HepG2 (cell line): ENCODE results near the gene TRIM37. TPM values are rescaled to one million over a fixed set of nuclear protein-coding genes. Genes with fewer than 3 reads are reported as not detected.

Experiments
- ATAC-seq: fragments of 200-7000 bp; cut with Tn5 transposase; 3 replicates; pipeline ENCODE4 v1.9.1; 2020; ENCODE audit warnings: mild to moderate bottlenecking, moderate library complexity
- BruUV-seq: library from RNA; stranded (reverse); fragments of 400-500 nt; replicated peaks from 2 replicates; lab custom pipeline; 2021; lab: Mats Ljungman, UMichigan
- CTCF ChIA-PET: fragments of 300-600 bp; formaldehyde crosslinking; extraction: SDS; loops from one replicate; lab custom pipeline; 2021; ENCODE audit warnings: low total read pairs, inconsistent platforms, low intra/inter-chr PET ratio; lab: Yijun Ruan, JAX
- POLR2A ChIA-PET: fragments of 350-600 bp; sonication (Branson Sonifier 250); formaldehyde crosslinking; loops from one replicate; lab custom pipeline; 2020; ENCODE audit warnings: antibody characterized with exemption, inconsistent platforms; lab: Yijun Ruan, JAX
- DNase-seq: peaks from one replicate; pipeline ENCODE4 v3.0.0-alpha.2; 2015; ENCODE audit warnings: low spot score
- FAIRE-seq: peaks from 3 replicates; lab custom pipeline; 2011; peaks lifted over from hg19 to GRCh38; lab: Jason Lieb, UNC
- H2AFZ ChIP-seq: one replicate; pipeline ENCODE4 v1.6.1; 2011; ENCODE audit warnings: low read length, inconsistent platforms
- H3K27ac ChIP-seq: fragments of 300-600 bp; 3 replicates; pipeline ENCODE4 v1.8.0; 2011; ENCODE audit warnings: mixed run types, mild to moderate bottlenecking, mixed read lengths, low read length, inconsistent platforms; ENCODE audit not compliant: insufficient read depth; ENCODE audit errors: extremely low read length
- H3K27me3 ChIP-seq, 2 experiments: fragments of 200-600 bp in 1 of 2; 2 replicates in 1 of 2; 3 replicates in 1 of 2; pipeline versions ENCODE4 v1.6.0 to v1.8.0; 2011; ENCODE audit warnings: low read length in 2 of 2, mild to moderate bottlenecking in 2 of 2, moderate library complexity in 2 of 2, inconsistent platforms in 1 of 2; ENCODE audit not compliant: insufficient read depth in 2 of 2, control insufficient read depth in 1 of 2
- H3K36me3 ChIP-seq, 2 experiments: fragments of 200-600 bp in 1 of 2; replicated peaks in 1 of 2; 2 replicates in 1 of 2; 3 replicates in 1 of 2; pipeline versions ENCODE4 v1.5.1 to v1.8.0; 2011; ENCODE audit warnings: low read length in 2 of 2, inconsistent platforms in 1 of 2; ENCODE audit not compliant: insufficient read depth in 2 of 2, control insufficient read depth in 1 of 2
- H3K4me1 ChIP-seq: 2 replicates; pipeline ENCODE4 v1.5.1; 2012; ENCODE audit warnings: low read length, inconsistent platforms; ENCODE audit not compliant: insufficient read depth
- H3K4me2 ChIP-seq: 2 replicates; pipeline ENCODE4 v1.6.0; 2011; ENCODE audit warnings: low read depth, low read length, inconsistent platforms
- H3K4me3 ChIP-seq, 3 experiments: fragments of 200-600 bp in 1 of 3; sonication (generic), shearing (Covaris generic) in 1 of 3; replicated peaks in 1 of 3; 2 replicates each; pipeline ENCODE4 v1.5.1; 2011 to 2016; ENCODE audit warnings: low read length in 3 of 3, inconsistent platforms in 2 of 3, low read depth in 2 of 3, mild to moderate bottlenecking in 2 of 3, control low read depth in 1 of 3, mixed read lengths in 1 of 3; ENCODE audit not compliant: insufficient read depth in 1 of 3
- H3K79me2 ChIP-seq: one replicate; pipeline ENCODE4 v1.6.1; 2011; ENCODE audit warnings: low read length, inconsistent platforms; ENCODE audit not compliant: insufficient read depth
- H3K9ac ChIP-seq: 2 replicates; pipeline ENCODE4 v1.6.0; 2011; ENCODE audit warnings: mild to moderate bottlenecking, low read depth, low read length, inconsistent platforms; ENCODE audit not compliant: insufficient read depth
- H3K9me3 ChIP-seq: 2 replicates; pipeline ENCODE4 v1.5.1; 2012; ENCODE audit warnings: mild to moderate bottlenecking, low read length
- H4K20me1 ChIP-seq: 2 replicates; pipeline ENCODE4 v1.6.0; 2011; ENCODE audit warnings: inconsistent platforms, mild to moderate bottlenecking, low read length, moderate library complexity; ENCODE audit not compliant: insufficient read depth
- CCAR2 ChIP-seq: fragments of 200-400 bp; formaldehyde crosslinking; optimal IDR thresholded peaks from 2 replicates; pipeline ENCODE3; 2018; ENCODE audit warnings: low read depth, mild to moderate bottlenecking, low read length, moderate library complexity
- CHCHD3 ChIP-seq: sonication (generic); formaldehyde crosslinking; IDR thresholded peaks from 2 replicates; pipeline ENCODE4 v1.8.0; 2022; ENCODE audit warnings: mild to moderate bottlenecking, missing genetic modification reagents, moderate library complexity
- CHD4 ChIP-seq: fragments of 200-600 bp; sonication (generic); IDR thresholded peaks from 2 replicates; pipeline ENCODE4 v1.7.0; 2017; ENCODE audit warnings: mild to moderate bottlenecking, low read length, borderline replicate concordance
- EEA1 ChIP-seq: sonication (generic); formaldehyde crosslinking; IDR thresholded peaks from 2 replicates; pipeline ENCODE4 v1.5.1; 2020; ENCODE audit warnings: mild to moderate bottlenecking, missing genetic modification reagents, borderline replicate concordance
- ESRRA ChIP-seq: sonication (generic); formaldehyde crosslinking; IDR thresholded peaks from 2 replicates; pipeline ENCODE4 v1.5.1; 2020; ENCODE audit warnings: mild to moderate bottlenecking, low read depth, missing genetic modification reagents
- FOXM1 ChIP-seq: sonication (generic); formaldehyde crosslinking; IDR thresholded peaks from 2 replicates; pipeline ENCODE4 v1.5.0; 2020; ENCODE audit warnings: missing genetic modification reagents
- JUNB ChIP-seq: sonication (generic); formaldehyde crosslinking; IDR thresholded peaks from 2 replicates; pipeline ENCODE4 v1.8.0; 2022; ENCODE audit warnings: missing genetic modification reagents, mild to moderate bottlenecking, borderline replicate concordance
- KDM2A ChIP-seq: sonication (generic); formaldehyde crosslinking; IDR thresholded peaks from 2 replicates; pipeline ENCODE4 v1.4.0; 2020; ENCODE audit warnings: low read depth, missing genetic modification reagents, borderline replicate concordance
- KLF15 ChIP-seq: sonication (generic); formaldehyde crosslinking; IDR thresholded peaks from 2 replicates; pipeline ENCODE4 v1.8.1; 2023; ENCODE audit warnings: borderline replicate concordance, mild to moderate bottlenecking, inconsistent platforms, missing genetic modification reagents, mixed read lengths
- NFIC ChIP-seq: IDR thresholded peaks from 2 replicates; pipeline ENCODE4 v1.6.1; 2012; ENCODE audit warnings: mild to moderate bottlenecking, low read length, inconsistent platforms
- RXRA ChIP-seq: sonication (generic); formaldehyde crosslinking; IDR thresholded peaks from 2 replicates; pipeline ENCODE4 v1.5.1; 2020; ENCODE audit warnings: missing genetic modification reagents
- TAF1 ChIP-seq: sonication (generic); formaldehyde crosslinking; IDR thresholded peaks from 2 replicates; pipeline ENCODE4 v1.4.0; 2020; ENCODE audit warnings: missing genetic modification reagents
- WIZ ChIP-seq: sonication (generic); formaldehyde crosslinking; IDR thresholded peaks from 2 replicates; pipeline ENCODE4 v1.5.1; 2020; ENCODE audit warnings: mild to moderate bottlenecking, missing genetic modification reagents
- ZNF232 ChIP-seq: sonication (generic); formaldehyde crosslinking; IDR thresholded peaks from 2 replicates; pipeline ENCODE4 v1.4.0; 2020; ENCODE audit warnings: missing genetic modification reagents, borderline replicate concordance
- ZNF652 ChIP-seq: IDR thresholded peaks from 2 replicates; pipeline ENCODE4 v1.6.1; 2016; ENCODE audit warnings: low read depth, borderline replicate concordance
- ZNF782 ChIP-seq: sonication (generic); formaldehyde crosslinking; IDR thresholded peaks from 2 replicates; pipeline ENCODE4 v1.4.0; 2020; ENCODE audit warnings: missing genetic modification reagents, mild to moderate bottlenecking, borderline replicate concordance
- WGBS: methylation state at CpG from one replicate; pipeline ENCODE4 v1.1.6; 2017; ENCODE audit warnings: low lambda C conversion rate; 5-methylcytosine and 5-hydroxymethylcytosine counted together
- in situ Hi-C: cut with HindIII; loops from 2 replicates; pipeline ENCODE4 v1.10.0; 2017; ENCODE audit warnings: low pct_unique_long_range_greater_than_20kb; ENCODE audit not compliant: extremely low pct_ligation_motif_present
- intact Hi-C: fragments of 100-400 bp; cut with micrococcal nuclease; formaldehyde crosslinking; loops from one replicate; pipeline ENCODE4 v1.10.0; 2022; ENCODE audit not compliant: unreplicated experiment
- polyA plus RNA-seq, 8 experiments: library from polyadenylated mRNA; depleted of rRNA in 3 of 8; stranded (reverse) in 7 of 8; unstranded in 1 of 8; fragments of >200 nt; fragmentation: Illumina TruSeq in 4 of 8; extraction: Trizol in 4 of 8; gene quantifications; 2 replicates each; pipeline versions ENCODE4 v1.2.1 to v1.2.3, GENCODE V29; 2011 to 2016; ENCODE audit warnings: low read depth in 4 of 8, missing spikeins in 1 of 8, mixed read lengths in 1 of 8; ENCODE audit not compliant: insufficient read depth in 1 of 8
- total RNA-seq, 5 experiments: library from RNA; depleted of rRNA; stranded (reverse); fragments of >200 nt; fragmentation: Illumina TruSeq; extraction: Trizol; gene quantifications; 2 replicates each; pipeline ENCODE4 v1.2.3, GENCODE V29; 2016; ENCODE audit warnings: low read depth in 1 of 5
- TF ChIP-seq, protein P1 (sequence below): sonication (generic); formaldehyde crosslinking; IDR thresholded peaks from 2 replicates; pipeline ENCODE4 v1.8.0; 2022; ENCODE audit warnings: mild to moderate bottlenecking, missing genetic modification reagents, moderate library complexity

TRIM37 gene
- total and polyA plus RNA-seq, 2 of the 13 experiments (the other 11 are each of a cell fraction or from before 2014, with no cell fraction given) = 12.4 to 39.1 TPM

DNA sequence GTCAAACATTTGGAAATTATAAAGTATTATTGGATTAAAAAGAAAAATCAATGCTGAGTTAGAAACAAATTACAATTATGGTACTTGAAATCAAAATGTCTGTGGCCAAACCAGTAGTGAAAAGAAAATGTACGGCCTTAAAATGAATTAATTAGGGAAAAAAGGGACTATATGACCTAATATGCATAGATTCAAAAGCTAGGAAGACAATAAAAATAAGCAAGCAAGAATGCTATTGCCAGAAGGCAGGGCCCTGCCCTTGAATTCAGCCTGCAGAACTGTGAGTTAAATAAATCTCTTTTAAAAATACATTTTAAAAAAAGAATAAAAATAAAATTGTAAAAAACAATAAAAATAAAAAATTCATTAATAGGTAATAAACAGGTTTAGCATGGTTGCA is 88.7 kb downstream of the TRIM37 start:
- 92% methylated on average over 1 of the region's 1 CpG for WGBS
- intact Hi-C loops = no loop called here
- FAIRE-seq = no peak

DNA sequence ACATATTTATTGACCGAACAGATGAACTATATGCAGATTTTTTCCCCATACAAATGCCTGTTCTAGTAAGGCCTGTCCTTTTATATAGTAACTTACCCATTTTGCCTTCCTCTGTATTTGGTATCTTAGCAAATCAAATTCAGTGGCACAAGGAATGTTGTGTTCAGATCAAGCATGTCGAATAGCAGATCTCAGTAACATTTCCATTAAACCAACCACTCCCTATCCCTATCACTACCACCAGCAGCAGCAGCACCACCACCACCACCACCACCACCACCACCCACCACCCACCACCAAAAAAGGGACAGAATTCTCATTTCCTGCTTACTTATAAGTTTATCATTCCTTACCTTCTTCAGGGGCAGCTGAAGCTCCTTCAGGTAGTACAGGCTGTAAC is 94.7 kb downstream of the TRIM37 start:
- ChIA-PET POLR2A (no interaction called here), CTCF (no interaction called here)
- ATAC-seq = no peak
- no peak for DNase-seq
- no TSS peak for BruUV-seq
- no peaks in the 10 kb centered on the region for H3K9me3 ChIP-seq
- no peaks in the 10 kb centered on the region for H4K20me1 ChIP-seq
- 99% methylated on average over 2 of the region's 2 CpGs for WGBS
- H3K9ac ChIP-seq = no peak overlapping the region
- no peaks in the 10 kb centered on the region for H3K27me3 ChIP-seq
- no peaks in the 10 kb centered on the region for H3K79me2 ChIP-seq
- intact Hi-C loops (no loop called here), in situ Hi-C loops (no loop called here)
- H3K4me2 ChIP-seq = no peak overlapping the region
- TF ChIP-seq EEA1 (CRISPR knock-in tag) (no peak), JUNB (CRISPR knock-in tag) (no peak), CHCHD3 (CRISPR knock-in tag) (no peak), CCAR2 (no peak), TAF1 (CRISPR knock-in tag) (no peak), ZNF782 (CRISPR knock-in tag) (no peak), KDM2A (CRISPR knock-in tag) (no peak), FOXM1 (CRISPR knock-in tag) (no peak), ZNF232 (CRISPR knock-in tag) (no peak), ESRRA (no peak)
- TF ChIP-seq, protein P1, sequence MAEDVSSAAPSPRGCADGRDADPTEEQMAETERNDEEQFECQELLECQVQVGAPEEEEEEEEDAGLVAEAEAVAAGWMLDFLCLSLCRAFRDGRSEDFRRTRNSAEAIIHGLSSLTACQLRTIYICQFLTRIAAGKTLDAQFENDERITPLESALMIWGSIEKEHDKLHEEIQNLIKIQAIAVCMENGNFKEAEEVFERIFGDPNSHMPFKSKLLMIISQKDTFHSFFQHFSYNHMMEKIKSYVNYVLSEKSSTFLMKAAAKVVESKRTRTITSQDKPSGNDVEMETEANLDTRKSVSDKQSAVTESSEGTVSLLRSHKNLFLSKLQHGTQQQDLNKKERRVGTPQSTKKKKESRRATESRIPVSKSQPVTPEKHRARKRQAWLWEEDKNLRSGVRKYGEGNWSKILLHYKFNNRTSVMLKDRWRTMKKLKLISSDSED (CRISPR knock-in tag) = no peak
- H3K36me3 ChIP-seq = peaks cover 8 to 39% of the 10 kb centered on the region in 2 experiments; a peak in 4 of 5 replicates
- H3K4me1 ChIP-seq = no peaks in the 10 kb centered on the region
- H3K27ac ChIP-seq = no peak overlapping the region
- H2AFZ ChIP-seq = no peak overlapping the region
- FAIRE-seq = no peak
- no peak overlapping the region for H3K4me3 ChIP-seq

More for the DNA sequence above, 88.7 kb downstream of the TRIM37 start:
- Histone ChIP-seq H2AFZ (no peak overlapping the region), H3K27me3 (no peaks in the 10 kb centered on the region), H3K9ac (no peak overlapping the region), H3K9me3 (no peaks in the 10 kb centered on the region), H3K4me3 (no peak overlapping the region), H3K36me3 (peaks cover 4 to 18% of the 10 kb centered on the region in 2 experiments; a peak in 4 of 5 replicates), H3K4me1 (no peaks in the 10 kb centered on the region), H3K27ac (no peak overlapping the region), H3K79me2 (no peaks in the 10 kb centered on the region), H3K4me2 (no peak overlapping the region), H4K20me1 (no peaks in the 10 kb centered on the region)
- in situ Hi-C loops = no loop called here
- DNase-seq (no peak), ATAC-seq (no peak)
- TF ChIP-seq NFIC = no peak
- TF ChIP-seq ZNF652 (CRISPR knock-in tag) = no peak
- TF ChIP-seq WIZ (CRISPR knock-in tag) = no peak
- TF ChIP-seq KLF15 = no peak
- TF ChIP-seq RXRA (CRISPR knock-in tag) = no peak
- TF ChIP-seq CHD4 = no peak
- POLR2A ChIA-PET = no interaction called here
- CTCF ChIA-PET = no interaction called here
- no TSS peak for BruUV-seq
